ENCODE data around the gene AGAP1. TPM values are rescaled to one million over a fixed set of nuclear protein-coding genes. Genes with fewer than 3 reads are reported as not detected.

The AGAP1 gene
- total RNA-seq, 3 donors from 2014 or later (not counting 1 experiment from before 2014, with no cell fraction given): 42.0 to 56.4 (median 45.7) TPM

GRCh38 chr2:235950473-235950809 lies 456.6 kb downstream of the AGAP1 start:
- Mint-ChIP-seq H3K27ac (no peak overlapping the region), H3K4me3 (no peak overlapping the region), H3K4me1 (peaks cover 28 to 36% of the 10 kb centered on the region in 2 donors), H3K27me3 (ENCODE audit: low read depth in 2 of 2) (peaks cover 5 to 9% of the 10 kb centered on the region in 2 donors), H3K9me3 (no peaks in the 10 kb centered on the region), H3K36me3 (no peaks in the 10 kb centered on the region)
- WGBS (ENCODE audit: insufficient coverage): 51% methylated on average over 2 of the region's 3 CpGs
- Histone ChIP-seq H3K4me3 (ENCODE audit: low read length) (no peak overlapping the region), H3K36me3 (ENCODE audit: control insufficient read depth, insufficient read depth, low read length) (no peaks in the 10 kb centered on the region), H3K9me3 (ENCODE audit: control insufficient read depth, insufficient read depth, low read length) (no peaks in the 10 kb centered on the region), H3K4me1 (ENCODE audit: control insufficient read depth, insufficient read depth, low read length) (peaks cover 28% of the 10 kb centered on the region), H3K27ac (ENCODE audit: low read length) (no peak overlapping the region), H3K27me3 (ENCODE audit: control insufficient read depth, insufficient read depth, low read length) (no peaks in the 10 kb centered on the region)
- ATAC-seq (no peak), DNase-seq (no peak)
- no peak for TF ChIP-seq CTCF (IDR thresholded peaks at IDR 0.05)
- intact Hi-C loops (cut with micrococcal nuclease): no loop called here

GRCh38 chr2:235951493-235951892 lies 457.6 kb downstream of the AGAP1 start:
- TF ChIP-seq CTCF (IDR thresholded peaks at IDR 0.05): no peak
- DNase-seq: no peak
- Mint-ChIP-seq H3K27ac (no peak overlapping the region), H3K4me1 (peaks cover 28 to 43% of the 10 kb centered on the region in 2 donors), H3K4me3 (no peak overlapping the region), H3K9me3 (no peaks in the 10 kb centered on the region), H3K36me3 (no peaks in the 10 kb centered on the region), H3K27me3 (ENCODE audit: low read depth in 2 of 2) (peaks cover 5 to 9% of the 10 kb centered on the region in 2 donors)
- peaks cover 28% of the 10 kb centered on the region for H3K4me1 ChIP-seq (ENCODE audit: control insufficient read depth, insufficient read depth, low read length)
- H3K4me3 ChIP-seq (ENCODE audit: low read length): no peak overlapping the region
- intact Hi-C loops (cut with micrococcal nuclease): no loop called here
- WGBS (ENCODE audit: insufficient coverage): 75% methylated on average over 6 of the region's 6 CpGs
- H3K27ac ChIP-seq (ENCODE audit: low read length): no peak overlapping the region
- no peak for ATAC-seq
- no peaks in the 10 kb centered on the region for H3K27me3 ChIP-seq (ENCODE audit: control insufficient read depth, insufficient read depth, low read length)
- no peaks in the 10 kb centered on the region for H3K9me3 ChIP-seq (ENCODE audit: control insufficient read depth, insufficient read depth, low read length)
- no peaks in the 10 kb centered on the region for H3K36me3 ChIP-seq (ENCODE audit: control insufficient read depth, insufficient read depth, low read length)

GRCh38 chr2:235951982-235952381 lies 458.1 kb downstream of the AGAP1 start:
- no peak overlapping the region for H3K27ac Mint-ChIP-seq
- peaks cover 5 to 9% of the 10 kb centered on the region in 2 donors for H3K27me3 Mint-ChIP-seq (ENCODE audit: low read depth in 2 of 2)

More at GRCh38 chr2:235951982-235952381, 458.1 kb downstream of the AGAP1 start:
- Histone ChIP-seq H3K27me3 (ENCODE audit: control insufficient read depth, insufficient read depth, low read length) (no peaks in the 10 kb centered on the region), H3K36me3 (ENCODE audit: control insufficient read depth, insufficient read depth, low read length) (no peaks in the 10 kb centered on the region), H3K4me1 (ENCODE audit: control insufficient read depth, insufficient read depth, low read length) (peaks cover 28% of the 10 kb centered on the region), H3K9me3 (ENCODE audit: control insufficient read depth, insufficient read depth, low read length) (no peaks in the 10 kb centered on the region), H3K27ac (ENCODE audit: low read length) (no peak overlapping the region), H3K4me3 (ENCODE audit: low read length) (no peak overlapping the region)
- ATAC-seq (peak in 1 of 3 donors; percentile 75), DNase-seq (peak in 1 of 2 donors; percentile 61)
- Mint-ChIP-seq H3K9me3 (no peaks in the 10 kb centered on the region), H3K36me3 (no peaks in the 10 kb centered on the region), H3K4me1 (peaks cover 28 to 47% of the 10 kb centered on the region in 2 donors), H3K4me3 (peak overlapping the region; percentile 45)
- intact Hi-C loops (cut with micrococcal nuclease): no loop called here
- 6% methylated on average over 2 of the region's 2 CpGs for WGBS (ENCODE audit: insufficient coverage)
- no peak for TF ChIP-seq CTCF (IDR thresholded peaks at IDR 0.05)

Data from natural killer cell (primary cell).